B cell (primary cell): Measurements from ENCODE around the gene TIGD6.

Source experiments
- CTCF ChIP-seq: fragments of 200-600 bp; IDR thresholded peaks from one replicate; pipeline ENCODE4 v1.8.0; 2022; ENCODE audit warnings: antibody characterized with exemption, mild to moderate bottlenecking
- EZH2 ChIP-seq: IDR thresholded peaks from 2 replicates; pipeline ENCODE4 v1.6.1; 2012; ENCODE audit warnings: borderline replicate concordance, low read depth, mild to moderate bottlenecking, moderate library complexity, low read length; ENCODE audit not compliant: insufficient read depth, poor library complexity, severe bottlenecking

GRCh38 chr5:149963729-149964128, 36.7 kb downstream of the TIGD6 start:
- no peak for TF ChIP-seq EZH2
- no peak for TF ChIP-seq CTCF
